HL-60 (cell line): ENCODE results near the gene HACD1.

Source experiments
- DNase-seq, 2 experiments: peaks; one replicate each; pipeline ENCODE4 v3.0.0-alpha.2; 2010 to 2020; ENCODE audit warnings: low read depth in 1 of 2, low spot score in 1 of 2
- H3K27ac ChIP-seq: fragments of 250-450 bp; sonication (Bioruptor Pico); replicated peaks from 2 replicates; pipeline ENCODE4 v1.5.1; 2020; ENCODE audit warnings: mild to moderate bottlenecking, moderate library complexity
- H3K27me3 ChIP-seq: fragments of 250-450 bp; sonication (Bioruptor Pico); 2 replicates; pipeline ENCODE4 v1.5.1; 2021; ENCODE audit warnings: mild to moderate bottlenecking, moderate library complexity; ENCODE audit not compliant: insufficient read depth, poor library complexity, severe bottlenecking
- H3K4me3 ChIP-seq: replicated peaks from 2 replicates; pipeline ENCODE4 v1.5.1; 2011; ENCODE audit warnings: mild to moderate bottlenecking, control low read depth, low read length; ENCODE audit not compliant: insufficient read depth
- GABPA ChIP-seq: IDR thresholded peaks from 2 replicates; pipeline ENCODE4 v1.6.1; 2012; ENCODE audit warnings: low read depth
- POLR2AphosphoS5 ChIP-seq: IDR thresholded peaks from 2 replicates; pipeline ENCODE4 v1.6.1; 2012; ENCODE audit warnings: low read depth
- SPI1 ChIP-seq: IDR thresholded peaks from 2 replicates; pipeline ENCODE4 v1.6.1; 2012; ENCODE audit warnings: low read depth, mild to moderate bottlenecking, borderline replicate concordance
- TF ChIP-seq, protein P1 (sequence below): IDR thresholded peaks from 2 replicates; pipeline ENCODE4 v1.6.1; 2012; ENCODE audit warnings: low read depth; ENCODE audit not compliant: insufficient replicate concordance
- TF ChIP-seq, protein P2 (sequence below): IDR thresholded peaks from one replicate; pipeline ENCODE4 v1.5.1; 2011; ENCODE audit warnings: low read length, control low read depth, inconsistent platforms; ENCODE audit not compliant: insufficient read depth

HACD1 gene

GRCh38 chr10:17645621-17646345, 28.6 kb upstream of the HACD1 start:
- no peak for TF ChIP-seq POLR2AphosphoS5
- no peak for TF ChIP-seq GABPA
- TF ChIP-seq, protein P1, sequence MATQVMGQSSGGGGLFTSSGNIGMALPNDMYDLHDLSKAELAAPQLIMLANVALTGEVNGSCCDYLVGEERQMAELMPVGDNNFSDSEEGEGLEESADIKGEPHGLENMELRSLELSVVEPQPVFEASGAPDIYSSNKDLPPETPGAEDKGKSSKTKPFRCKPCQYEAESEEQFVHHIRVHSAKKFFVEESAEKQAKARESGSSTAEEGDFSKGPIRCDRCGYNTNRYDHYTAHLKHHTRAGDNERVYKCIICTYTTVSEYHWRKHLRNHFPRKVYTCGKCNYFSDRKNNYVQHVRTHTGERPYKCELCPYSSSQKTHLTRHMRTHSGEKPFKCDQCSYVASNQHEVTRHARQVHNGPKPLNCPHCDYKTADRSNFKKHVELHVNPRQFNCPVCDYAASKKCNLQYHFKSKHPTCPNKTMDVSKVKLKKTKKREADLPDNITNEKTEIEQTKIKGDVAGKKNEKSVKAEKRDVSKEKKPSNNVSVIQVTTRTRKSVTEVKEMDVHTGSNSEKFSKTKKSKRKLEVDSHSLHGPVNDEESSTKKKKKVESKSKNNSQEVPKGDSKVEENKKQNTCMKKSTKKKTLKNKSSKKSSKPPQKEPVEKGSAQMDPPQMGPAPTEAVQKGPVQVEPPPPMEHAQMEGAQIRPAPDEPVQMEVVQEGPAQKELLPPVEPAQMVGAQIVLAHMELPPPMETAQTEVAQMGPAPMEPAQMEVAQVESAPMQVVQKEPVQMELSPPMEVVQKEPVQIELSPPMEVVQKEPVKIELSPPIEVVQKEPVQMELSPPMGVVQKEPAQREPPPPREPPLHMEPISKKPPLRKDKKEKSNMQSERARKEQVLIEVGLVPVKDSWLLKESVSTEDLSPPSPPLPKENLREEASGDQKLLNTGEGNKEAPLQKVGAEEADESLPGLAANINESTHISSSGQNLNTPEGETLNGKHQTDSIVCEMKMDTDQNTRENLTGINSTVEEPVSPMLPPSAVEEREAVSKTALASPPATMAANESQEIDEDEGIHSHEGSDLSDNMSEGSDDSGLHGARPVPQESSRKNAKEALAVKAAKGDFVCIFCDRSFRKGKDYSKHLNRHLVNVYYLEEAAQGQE = no peak
- TF ChIP-seq, protein P2, sequence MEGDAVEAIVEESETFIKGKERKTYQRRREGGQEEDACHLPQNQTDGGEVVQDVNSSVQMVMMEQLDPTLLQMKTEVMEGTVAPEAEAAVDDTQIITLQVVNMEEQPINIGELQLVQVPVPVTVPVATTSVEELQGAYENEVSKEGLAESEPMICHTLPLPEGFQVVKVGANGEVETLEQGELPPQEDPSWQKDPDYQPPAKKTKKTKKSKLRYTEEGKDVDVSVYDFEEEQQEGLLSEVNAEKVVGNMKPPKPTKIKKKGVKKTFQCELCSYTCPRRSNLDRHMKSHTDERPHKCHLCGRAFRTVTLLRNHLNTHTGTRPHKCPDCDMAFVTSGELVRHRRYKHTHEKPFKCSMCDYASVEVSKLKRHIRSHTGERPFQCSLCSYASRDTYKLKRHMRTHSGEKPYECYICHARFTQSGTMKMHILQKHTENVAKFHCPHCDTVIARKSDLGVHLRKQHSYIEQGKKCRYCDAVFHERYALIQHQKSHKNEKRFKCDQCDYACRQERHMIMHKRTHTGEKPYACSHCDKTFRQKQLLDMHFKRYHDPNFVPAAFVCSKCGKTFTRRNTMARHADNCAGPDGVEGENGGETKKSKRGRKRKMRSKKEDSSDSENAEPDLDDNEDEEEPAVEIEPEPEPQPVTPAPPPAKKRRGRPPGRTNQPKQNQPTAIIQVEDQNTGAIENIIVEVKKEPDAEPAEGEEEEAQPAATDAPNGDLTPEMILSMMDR = no peak
- TF ChIP-seq SPI1 = no peak
- H3K4me3 ChIP-seq = peak overlapping the region; percentile 75
- peak overlapping the region; percentile 99 for H3K27ac ChIP-seq
- H3K27me3 ChIP-seq = no peaks in the 10 kb centered on the region
- no peak for DNase-seq

DNA sequence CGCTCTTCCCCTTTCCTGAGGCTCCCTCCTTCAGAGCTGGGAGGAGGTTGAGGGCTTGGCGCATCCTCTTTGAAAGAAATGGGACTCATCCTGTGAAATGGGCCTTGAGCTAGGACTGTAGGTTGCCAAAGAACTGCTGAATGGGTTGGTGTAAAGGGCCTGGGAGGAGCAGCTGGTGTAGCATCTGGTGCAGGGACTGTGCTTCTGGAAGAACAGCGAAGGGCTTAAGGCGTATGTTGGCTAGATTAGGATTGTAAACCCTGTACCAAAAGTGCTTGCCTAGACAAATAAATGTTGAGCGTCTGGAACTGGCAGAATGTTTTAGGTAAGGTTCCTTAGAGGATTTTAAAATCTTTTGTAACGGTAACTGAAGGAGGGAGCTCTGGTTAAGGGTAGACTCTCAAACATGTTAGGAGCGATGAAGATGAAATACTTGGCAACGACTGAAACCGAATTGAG, 27.3 kb upstream of the HACD1 start:
- Histone ChIP-seq H3K4me3 (peak overlapping the region; percentile 75), H3K27ac (peak overlapping the region; percentile 99), H3K27me3 (no peaks in the 10 kb centered on the region)
- no peak for DNase-seq
- no peak; the same call in 1 of the 2 replicates for TF ChIP-seq SPI1
- TF ChIP-seq, protein P2 = no peak
- TF ChIP-seq GABPA = no peak
- TF ChIP-seq, protein P1 = no peak
- no peak for TF ChIP-seq POLR2AphosphoS5

DNA sequence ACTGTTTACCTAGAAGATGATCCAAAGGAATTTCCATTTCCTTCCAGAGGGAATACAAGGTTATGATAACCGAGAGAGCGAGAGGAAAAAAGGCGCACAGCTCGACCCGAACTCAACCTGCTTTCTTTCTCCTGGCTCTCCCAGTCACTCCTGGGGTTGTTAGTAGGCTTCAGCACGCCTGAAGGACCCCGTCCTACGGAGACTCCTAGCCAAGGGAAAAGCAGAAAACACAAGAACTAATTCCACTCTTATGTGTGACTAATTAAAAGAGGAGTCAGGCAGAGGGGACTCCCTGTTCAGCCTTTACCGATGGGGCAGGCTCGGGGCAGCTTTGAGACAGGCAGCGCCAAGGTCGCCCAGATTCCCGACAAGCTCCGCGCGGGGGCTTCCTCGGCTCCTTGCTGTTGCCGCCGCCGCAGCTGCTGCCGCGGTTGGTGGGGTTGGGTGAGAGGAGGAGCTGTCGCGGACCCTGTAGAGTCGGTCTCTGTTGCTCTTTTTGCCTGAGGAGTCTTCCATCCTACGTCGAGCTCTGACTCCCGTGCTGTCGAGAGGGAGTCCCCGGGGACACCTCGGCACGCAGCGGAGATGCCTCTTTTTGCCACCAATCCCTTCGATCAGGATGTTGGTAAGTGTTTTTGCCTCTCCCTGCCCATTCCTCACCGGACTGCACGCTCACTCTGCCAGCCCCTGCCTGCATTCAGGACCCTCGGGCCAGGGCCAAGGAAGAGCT, 26.7 kb upstream of the HACD1 start, which contains the start of gene STAM:
Gene STAM, plus strand, starts transcription at position 397 of the 730 bp plus-strand sequence. Its CDS starts 189 bp downstream, at position 586.
- peak; percentile 47 to 76 for DNase-seq
- H3K27me3 ChIP-seq = no peaks in the 10 kb centered on the region

More for the DNA sequence above, 26.7 kb upstream of the HACD1 start, which contains the start of gene STAM:
- H3K4me3 ChIP-seq = peak within 1 kb of the TSS; percentile 75
- TF ChIP-seq, protein P1 = no peak
- TF ChIP-seq POLR2AphosphoS5 = peak; percentile 10
- no peak for TF ChIP-seq GABPA
- TF ChIP-seq, protein P2 = no peak
- 0 out of 2 replicates have a peak, but pooled peaks have one; percentile 54 for TF ChIP-seq SPI1
- peak within 1 kb of the TSS; percentile 99 for H3K27ac ChIP-seq
